Activated CD4-positive, alpha-beta T cell treated with anti-CD3 and anti-CD28 coated beads, Interleukin-2, amount 50 U/mL, for 24 hours (primary cell): Measurements from ENCODE around the gene KLHL21.
"Not testable (repeated sequence)": the region's sequence is repeated elsewhere in the genome, so short reads cannot be mapped to it uniquely, and the experiment has no call there.

Source experiments
- DNase-seq, 2 donors: peaks; one replicate each; pipeline ENCODE4 v3.0.0-alpha.2; 2020; ENCODE audit warnings: low read depth in 1 of 2, low spot score in 1 of 2

Gene KLHL21

DNA sequence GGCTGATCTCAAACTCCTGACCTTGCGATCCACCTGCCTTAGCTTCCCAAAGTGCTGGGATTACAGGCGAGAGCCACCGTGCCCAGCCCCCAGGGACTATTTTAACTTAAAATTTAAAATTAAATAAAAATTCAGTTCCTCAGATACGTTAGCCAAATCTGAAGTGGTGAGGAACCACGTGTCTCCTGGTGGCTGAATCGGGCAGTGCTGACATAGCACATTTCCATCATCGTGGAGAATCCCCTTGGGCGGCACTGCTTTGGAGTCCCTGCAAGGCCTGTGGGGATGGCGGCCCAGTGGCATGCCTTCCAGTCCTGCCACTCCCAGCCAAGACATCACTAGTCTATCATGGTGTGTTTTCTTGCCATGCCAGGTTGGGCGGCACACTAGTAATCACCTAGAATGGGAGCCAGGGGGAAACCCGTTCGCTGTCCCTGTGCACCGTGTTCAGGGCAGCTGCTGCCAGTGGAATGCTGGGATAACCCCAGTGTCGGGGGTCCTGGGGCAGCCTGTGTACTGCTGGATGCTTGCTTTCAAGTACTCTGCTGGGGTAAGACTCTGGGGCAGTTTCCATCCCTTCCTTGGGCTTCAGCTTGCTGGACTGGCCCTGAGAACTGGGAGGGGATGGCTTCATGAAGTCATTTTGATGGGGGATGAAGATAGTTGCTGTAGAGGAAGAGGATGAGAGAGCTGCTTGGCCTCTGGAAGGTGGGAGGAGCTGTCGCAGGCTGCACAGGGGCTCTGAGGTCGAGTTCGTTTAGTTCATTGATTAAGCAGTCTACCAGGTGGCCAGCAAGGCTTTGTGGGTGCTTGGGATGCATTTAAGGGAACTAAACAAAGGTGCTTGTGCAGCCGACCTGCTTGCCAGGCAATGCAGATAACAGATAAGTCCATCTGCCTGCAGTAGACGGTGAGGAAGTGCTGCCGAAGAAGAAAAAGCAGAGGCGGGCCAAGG is 18.3 kb downstream of the KLHL21 start:
- DNase-seq = no peak

GRCh38 chr1:6582370-6582769 is 20.3 kb downstream of the KLHL21 start:
- no peak for DNase-seq

DNA sequence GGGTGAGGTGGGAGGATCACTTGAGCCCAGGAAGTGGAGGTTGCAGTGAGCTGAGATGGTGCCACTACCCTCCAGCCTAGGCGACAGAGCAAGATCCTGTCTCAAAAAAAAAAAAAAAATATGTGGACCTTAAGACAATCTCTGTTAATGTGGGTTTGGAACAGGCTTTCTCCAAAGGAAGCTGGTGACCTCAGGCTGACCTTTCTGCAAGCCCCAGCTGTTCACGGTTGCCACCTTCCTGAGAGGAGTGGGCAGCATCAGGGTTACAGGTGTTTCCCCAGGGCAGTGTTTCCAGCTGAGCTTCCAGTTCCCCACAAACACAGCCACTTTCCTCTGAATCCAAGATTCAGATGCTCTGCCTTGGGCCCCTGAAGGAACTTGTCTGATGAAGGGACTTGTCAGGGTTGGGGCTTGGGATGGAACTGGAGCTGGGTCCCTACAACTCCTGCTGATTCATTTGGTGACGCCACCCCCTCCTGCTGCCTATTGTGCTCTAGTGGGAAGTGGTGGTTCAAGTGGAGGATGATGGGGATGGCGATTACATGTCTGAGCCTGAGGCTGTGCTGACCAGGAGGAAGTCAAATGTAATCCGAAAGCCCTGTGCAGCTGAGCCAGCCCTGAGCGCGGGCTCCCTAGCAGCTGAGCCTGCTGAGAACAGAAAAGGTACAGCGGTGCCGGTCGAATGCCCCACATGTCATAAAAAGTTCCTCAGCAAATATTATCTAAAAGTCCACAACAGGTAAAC is 20.9 kb downstream of the KLHL21 start:
- DNase-seq = no peak

DNA sequence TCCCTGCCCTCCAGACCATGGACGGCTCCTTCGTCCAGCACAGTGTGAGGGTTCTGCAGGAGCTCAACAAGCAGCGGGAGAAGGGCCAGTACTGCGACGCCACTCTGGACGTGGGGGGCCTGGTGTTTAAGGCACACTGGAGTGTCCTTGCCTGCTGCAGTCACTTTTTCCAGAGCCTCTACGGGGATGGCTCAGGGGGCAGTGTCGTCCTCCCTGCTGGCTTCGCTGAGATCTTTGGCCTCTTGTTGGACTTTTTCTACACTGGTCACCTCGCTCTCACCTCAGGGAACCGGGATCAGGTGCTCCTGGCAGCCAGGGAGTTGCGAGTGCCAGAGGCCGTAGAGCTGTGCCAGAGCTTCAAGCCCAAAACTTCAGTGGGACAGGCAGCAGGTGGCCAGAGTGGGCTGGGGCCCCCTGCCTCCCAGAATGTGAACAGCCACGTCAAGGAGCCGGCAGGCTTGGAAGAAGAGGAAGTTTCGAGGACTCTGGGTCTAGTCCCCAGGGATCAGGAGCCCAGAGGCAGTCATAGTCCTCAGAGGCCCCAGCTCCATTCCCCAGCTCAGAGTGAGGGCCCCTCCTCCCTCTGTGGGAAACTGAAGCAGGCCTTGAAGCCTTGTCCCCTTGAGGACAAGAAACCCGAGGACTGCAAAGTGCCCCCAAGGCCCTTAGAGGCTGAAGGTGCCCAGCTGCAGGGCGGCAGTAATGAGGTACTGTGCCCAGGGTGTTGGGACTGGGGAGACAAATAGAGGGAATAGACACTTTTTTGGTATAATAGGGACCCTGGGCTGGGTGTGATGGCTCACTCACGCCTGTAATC is 21.9 kb downstream of the KLHL21 start:
- no peak for DNase-seq

DNA sequence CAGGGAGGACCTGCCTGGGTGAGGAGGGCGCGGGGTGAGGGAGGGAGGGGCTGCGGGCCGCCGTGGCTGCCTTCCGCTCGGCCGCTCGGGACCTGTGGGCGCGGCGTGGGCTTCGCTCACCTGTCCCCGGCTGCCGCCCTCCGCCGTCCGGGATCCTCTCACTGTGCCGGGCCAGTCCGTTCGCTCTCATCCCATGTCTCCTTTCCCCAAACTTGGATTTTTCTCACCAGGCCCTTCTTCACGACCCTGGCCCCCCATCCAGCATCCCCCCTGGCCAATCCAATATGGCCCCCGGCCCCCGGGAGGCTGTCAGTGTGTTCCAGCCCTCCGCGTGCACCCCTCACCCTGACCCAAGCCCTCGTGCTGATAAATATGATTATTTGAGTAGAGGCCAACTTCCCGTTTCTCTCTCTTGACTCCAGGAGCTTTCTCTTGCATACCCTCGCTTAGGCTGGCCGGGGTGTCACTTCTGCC is 22.5 kb downstream of the KLHL21 start:
- no peak for DNase-seq

GRCh38 chr1:6579374-6580118 is 23.1 kb downstream of the KLHL21 start, which contains the start of gene ZBTB48:
Gene ZBTB48, plus strand, starts transcription at chr1:6579994. Its CDS starts 616 bp downstream, at chr1:6580610.
- DNase-seq = peak; percentile 90 to 95

DNA sequence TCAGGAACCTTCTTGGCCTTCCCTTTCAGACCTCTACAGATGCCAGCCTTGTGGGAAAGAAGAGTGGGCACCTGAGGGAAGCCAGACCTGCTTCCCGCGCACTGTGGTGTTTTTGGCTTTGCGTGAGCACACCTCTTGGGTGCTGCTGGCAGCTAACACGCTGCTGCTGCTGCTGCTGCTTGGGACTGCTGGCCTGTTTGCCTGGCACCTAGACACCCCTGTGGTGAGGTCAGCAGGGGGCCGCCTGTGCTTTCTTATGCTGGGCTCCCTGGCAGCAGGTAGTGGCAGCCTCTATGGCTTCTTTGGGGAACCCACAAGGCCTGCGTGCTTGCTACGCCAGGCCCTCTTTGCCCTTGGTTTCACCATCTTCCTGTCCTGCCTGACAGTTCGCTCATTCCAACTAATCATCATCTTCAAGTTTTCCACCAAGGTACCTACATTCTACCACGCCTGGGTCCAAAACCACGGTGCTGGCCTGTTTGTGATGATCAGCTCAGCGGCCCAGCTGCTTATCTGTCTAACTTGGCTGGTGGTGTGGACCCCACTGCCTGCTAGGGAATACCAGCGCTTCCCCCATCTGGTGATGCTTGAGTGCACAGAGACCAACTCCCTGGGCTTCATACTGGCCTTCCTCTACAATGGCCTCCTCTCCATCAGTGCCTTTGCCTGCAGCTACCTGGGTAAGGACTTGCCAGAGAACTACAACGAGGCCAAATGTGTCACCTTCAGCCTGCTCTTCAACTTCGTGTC is 23.9 kb downstream of the KLHL21 start:
- no peak for DNase-seq

DNA sequence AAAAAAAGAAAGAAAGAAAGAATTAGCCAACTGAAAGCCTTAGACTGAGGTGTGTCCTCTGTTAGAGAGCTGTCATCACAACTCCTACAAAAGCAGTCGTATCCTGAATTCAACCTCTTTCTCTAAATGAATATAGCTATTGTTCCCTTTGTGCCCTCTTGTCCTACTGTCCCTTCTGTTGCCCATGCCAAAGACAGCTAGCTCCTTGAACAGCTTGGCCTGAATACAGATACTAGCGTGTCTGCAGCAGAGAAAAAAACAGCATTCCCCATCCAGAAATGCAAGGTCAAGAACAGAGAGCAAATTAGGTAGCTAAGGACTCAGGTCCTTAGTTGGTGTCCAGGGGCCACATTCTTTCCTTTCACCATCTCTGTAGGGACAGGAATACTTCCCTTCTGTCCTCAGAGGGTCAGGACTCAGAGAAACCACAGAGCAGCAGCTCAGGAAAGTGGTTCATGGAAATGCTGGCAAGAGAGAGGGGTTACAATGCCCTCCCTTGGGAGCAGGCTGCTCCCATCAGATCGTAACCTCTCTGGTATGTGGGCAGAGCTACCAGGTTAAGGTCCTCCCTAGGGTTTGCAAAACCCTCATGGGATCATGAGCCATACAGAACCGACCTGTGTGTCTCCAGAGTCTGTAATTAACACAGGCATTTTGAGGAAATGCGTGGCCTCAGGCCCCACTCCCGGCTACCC is 24.7 kb downstream of the KLHL21 start:
- DNase-seq = no peak

DNA sequence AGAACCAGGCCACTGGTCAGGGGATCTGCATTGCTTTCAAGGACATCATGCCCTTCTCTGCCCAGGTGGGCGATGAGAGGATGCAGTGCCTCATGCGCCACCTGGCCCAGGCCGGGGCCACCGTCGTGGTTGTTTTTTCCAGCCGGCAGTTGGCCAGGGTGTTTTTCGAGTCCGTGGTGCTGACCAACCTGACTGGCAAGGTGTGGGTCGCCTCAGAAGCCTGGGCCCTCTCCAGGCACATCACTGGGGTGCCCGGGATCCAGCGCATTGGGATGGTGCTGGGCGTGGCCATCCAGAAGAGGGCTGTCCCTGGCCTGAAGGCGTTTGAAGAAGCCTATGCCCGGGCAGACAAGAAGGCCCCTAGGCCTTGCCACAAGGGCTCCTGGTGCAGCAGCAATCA is 27.9 kb downstream of the KLHL21 start:
- DNase-seq = no peak

DNA sequence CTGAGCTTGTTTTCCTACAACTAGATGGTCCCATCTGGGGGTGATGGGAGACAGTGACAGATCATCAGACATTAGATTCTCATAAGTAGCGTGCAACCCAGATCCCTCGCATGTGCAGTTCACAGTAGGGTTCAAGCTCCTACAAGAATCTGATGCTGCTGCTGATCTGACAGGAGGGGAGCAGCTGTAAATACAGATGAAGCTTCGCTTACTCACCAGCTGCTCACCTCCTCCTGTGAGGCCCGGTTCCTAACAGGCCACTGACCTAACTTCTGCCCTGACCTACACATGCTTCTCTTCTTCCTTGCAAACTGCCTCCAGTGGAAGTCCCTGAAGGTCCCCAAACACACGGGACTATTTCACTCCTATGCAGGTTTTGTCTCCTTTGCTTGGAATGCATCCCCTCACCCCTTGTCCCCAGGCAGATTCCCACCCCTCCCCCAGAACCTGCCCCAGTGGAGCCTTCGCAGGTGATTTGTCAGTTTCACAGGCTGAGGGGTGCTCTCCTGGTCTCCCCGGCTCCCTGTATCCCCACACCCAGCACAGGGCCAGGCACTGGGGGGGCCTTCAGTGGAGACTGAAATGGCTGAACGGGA is 28.5 kb downstream of the KLHL21 start:
- DNase-seq = no peak

- DNase-seq = no peak
Observed at GRCh38 chr1:6572653-6573383, 29.9 kb downstream of the KLHL21 start.

- DNase-seq = no peak
Observed at GRCh38 chr1:6570987-6571386, 31.7 kb downstream of the KLHL21 start.

GRCh38 chr1:6570100-6570499 is 32.6 kb downstream of the KLHL21 start:
- DNase-seq = no peak

DNA sequence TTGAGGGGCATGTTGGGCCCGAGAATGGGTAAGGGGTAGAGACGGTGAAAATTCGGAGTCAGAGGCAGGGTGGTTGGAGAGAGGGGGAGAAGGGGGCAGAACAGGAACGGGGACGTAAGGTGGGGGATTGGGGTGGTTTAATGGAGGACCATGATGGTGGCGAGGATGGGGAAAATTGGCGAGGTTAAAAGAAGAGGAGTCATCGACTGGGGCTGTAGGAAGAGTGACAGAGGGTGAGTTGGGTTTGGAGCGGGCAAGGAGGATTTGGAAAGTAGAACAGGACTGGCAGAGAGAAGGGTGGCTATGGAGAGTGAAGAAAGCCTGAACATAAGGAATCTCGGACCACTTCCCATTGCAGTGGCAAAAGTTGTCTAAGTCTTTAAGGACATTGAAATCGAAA is 33.6 kb downstream of the KLHL21 start:
- DNase-seq = no peak

DNA sequence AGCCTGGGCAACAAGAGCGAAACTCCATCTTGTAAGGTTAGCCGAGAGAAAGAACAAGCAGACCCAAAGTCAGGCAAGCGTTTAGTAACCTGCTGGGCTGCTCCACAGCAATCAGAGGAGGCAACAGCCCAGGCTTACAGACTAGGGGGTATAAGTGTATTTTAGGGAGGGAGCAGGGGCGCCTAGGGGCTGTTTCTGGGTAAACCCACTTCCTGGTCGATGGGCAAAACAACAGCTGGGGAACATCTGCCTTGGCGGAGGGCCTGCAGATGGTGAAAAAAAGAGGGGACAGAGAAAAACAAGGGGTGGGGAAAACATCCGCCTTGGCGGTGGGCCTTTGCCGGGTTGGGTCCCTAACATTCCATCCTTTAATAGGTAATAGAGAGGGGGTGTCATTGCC is 42.4 kb downstream of the KLHL21 start:
- no peak for DNase-seq

- not testable (repeated sequence) for DNase-seq
Observed at GRCh38 chr1:6559161-6559560, 43.5 kb downstream of the KLHL21 start.

- no peak for DNase-seq
Observed at GRCh38 chr1:6557597-6557996, 45.1 kb downstream of the KLHL21 start.
